Panc1 (cell line): Measurements from ENCODE around the gene CCDC54.

Experiments
- CTCF ChIP-seq: fragments of 450-650 bp; IDR thresholded peaks from 2 replicates; pipeline ENCODE4 v1.5.1; 2017; ENCODE audit warnings: mild to moderate bottlenecking
- SIN3A ChIP-seq: IDR thresholded peaks from 2 replicates; pipeline ENCODE4 v1.6.1; 2012; ENCODE audit warnings: low read depth, mild to moderate bottlenecking, low read length, moderate library complexity, borderline replicate concordance; ENCODE audit not compliant: insufficient read depth
- TCF7L2 ChIP-seq: IDR thresholded peaks from 2 replicates; pipeline ENCODE4 v1.6.1; 2011; ENCODE audit warnings: mild to moderate bottlenecking, low read depth, low read length, inconsistent platforms

- TF ChIP-seq CTCF (no peak), TCF7L2 (no peak), SIN3A (no peak)
Observed at GRCh38 chr3:107413264-107413663, 36.0 kb downstream of the CCDC54 start.
